Activated gamma-delta T cell treated with Interleukin-2 at 50 U/mL for 16 hours (primary cell): Measurements from ENCODE around the gene FBXO34.
"Not testable (repeated sequence)": the region's sequence is repeated elsewhere in the genome, so short reads cannot be mapped to it uniquely, and the experiment has no call there.

Source experiments
- DNase-seq: peaks from one replicate; pipeline ENCODE4 v3.0.0-alpha.2; 2020

FBXO34 gene

DNA sequence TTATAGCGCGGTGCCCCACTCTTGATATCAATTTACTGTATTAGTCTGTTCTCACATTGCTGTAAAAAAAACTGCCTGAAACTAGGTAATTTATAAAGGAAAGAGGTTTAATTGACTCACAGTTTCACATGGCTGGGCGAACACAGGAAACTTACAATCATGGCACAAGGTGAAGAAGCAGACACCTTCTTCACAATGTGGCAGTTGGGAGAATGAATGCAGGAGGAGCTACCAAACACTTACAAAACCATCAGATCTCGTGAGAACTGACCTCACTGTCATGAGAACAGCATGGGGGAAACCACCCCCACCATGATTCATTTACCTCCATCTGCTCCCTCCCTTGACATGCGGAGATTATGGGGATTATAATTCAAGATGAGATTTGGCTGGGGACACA, 42.3 kb downstream of the FBXO34 start:
- DNase-seq: no peak

DNA sequence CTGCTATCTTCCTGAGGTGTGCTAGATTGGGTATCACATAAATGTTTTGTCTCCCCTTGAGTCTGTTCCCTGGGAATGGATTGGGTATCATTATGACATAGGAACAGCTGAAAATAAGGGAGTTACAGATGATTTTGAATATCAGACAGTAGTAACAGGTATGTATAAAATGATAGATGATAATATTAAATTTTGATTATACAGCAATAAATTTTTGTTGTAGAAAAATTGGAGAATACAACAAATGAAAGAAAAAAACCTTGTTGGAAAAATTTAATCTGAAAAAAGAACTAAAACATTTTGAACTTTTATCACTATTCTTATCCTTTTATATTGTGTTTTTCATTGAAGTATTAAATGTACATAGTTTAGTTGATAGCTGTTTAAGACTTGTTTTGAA, 43.2 kb downstream of the FBXO34 start:
- DNase-seq: no peak

- no peak for DNase-seq
Observed at GRCh38 chr14:55316564-55316963, 45.3 kb downstream of the FBXO34 start.

DNA sequence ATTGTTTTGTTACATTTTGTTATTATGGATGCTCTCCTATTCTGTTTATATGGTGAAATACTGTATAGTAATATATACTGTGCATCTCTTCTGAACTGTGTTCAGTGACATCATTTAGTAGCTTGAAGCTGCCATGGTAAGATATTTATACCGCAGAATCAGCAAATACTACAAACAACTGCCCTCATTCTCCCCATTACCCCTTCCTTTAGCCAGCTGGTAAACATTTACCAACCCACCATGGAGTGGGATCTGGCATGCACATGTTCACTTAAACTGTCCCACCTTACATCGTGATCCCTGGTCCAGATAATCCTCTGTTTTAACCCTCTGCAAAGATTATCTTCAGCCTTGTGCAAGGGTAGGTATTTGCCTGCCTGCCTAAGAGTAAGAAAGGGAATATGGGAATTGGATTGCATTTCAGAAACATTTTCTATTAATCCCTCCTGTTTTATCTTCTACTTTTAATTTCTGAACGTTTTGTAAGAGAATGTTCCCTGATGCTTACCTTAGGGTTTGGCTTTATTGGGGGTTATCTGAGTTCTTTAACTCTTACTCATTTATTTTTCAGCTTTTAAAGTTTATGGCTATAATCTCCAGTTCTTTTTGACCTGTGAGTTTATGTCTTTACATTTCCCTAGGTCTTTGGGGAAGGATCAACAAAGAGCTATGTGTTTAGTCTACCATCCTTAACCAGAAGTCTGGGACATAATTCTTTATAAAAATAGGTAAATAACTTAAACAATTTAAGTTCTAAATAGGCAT, 46.5 kb downstream of the FBXO34 start:
- no peak for DNase-seq

GRCh38 chr14:55318694-55319093, 47.5 kb downstream of the FBXO34 start:
- DNase-seq: no peak

DNA sequence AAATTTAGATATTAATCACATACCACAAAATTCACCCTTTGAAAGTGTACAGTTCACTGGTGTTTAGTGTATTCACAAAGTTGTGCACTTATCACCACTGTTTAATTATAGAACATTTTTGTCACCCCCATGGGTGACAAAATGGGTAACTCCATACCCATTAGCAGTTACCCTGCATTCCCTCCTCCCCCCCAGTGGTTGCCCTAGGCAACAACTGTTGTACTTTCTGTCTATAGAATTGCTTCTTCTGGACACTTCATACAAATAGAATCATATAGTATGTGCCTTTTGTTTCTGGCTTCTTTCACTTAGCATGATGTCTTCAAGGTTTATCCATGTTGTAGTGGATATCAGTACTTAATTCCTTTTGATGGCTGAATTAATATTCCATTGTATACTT, 52.7 kb downstream of the FBXO34 start:
- DNase-seq: no peak

DNA sequence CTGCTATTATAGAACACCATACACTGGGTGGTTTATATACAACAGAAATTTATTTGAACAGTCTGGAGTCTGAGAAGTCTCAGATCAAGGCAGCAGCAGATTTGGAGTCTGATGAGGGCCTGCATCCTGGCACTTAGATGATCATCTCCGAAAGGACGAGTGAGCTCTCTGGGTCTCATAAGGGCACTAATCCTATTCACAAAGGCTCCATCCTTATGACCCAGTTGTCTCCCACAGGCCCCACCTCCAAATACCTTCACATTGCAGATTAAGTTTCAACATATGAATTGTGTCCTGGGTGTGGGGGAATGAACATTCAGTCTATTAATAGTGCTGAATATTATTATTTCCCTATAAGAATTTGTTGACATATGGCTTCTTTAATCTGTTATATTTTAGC, 53.6 kb downstream of the FBXO34 start:
- DNase-seq: no peak

DNA sequence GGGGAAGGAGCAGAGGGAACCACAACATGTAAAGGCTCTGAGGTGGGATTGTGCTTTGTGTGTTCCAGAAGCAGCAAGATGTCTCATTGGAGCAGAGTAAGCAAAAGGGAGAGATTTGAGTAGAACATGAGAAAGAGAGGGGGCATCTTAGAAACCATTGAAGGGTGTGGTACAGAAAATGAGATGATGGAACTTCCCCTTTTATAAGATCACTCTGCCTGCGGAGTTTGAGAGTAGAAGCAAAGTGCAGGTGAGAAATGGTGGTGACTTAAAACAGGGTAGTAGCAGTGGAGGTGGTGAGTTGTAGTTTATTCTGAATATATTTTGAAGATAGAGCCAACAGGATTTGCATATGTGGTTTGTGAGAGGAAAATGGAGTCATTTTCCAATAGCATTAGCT, 56.0 kb downstream of the FBXO34 start:
- no peak for DNase-seq

GRCh38 chr14:55328317-55328716, 57.1 kb downstream of the FBXO34 start:
- no peak for DNase-seq

DNA sequence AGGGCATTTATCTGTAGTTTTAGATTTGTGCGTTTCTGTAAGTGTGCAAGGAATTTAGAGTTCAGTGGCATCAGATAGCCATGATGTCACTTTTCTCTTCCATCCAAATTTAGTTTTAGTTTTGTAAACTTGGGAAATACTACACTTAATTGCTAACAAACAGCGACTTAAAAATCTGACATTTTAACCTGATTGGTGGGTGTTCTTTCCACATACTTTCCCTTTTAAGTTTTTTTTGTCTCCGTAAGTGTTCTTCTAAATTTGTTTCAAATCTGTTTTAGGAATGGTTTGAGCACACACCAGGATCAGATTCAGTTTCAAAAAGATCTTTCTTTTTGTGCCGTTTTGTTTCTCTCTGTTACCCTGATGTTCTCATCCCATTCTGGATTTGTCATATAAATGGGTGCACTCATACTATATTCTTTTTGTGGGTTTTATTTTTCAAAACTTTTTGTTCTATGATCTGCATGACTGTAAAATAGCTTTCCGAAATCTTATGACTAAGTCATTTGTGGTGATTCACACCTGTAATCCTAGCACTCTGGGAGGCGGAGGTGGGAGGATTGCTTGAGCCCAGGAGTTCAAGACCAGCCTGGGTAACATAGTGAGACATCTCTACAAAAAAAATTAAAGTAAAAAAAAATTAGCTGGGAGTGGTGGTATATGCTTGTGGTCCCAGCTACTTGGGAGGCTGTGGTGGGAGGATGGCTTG, 58.9 kb downstream of the FBXO34 start:
- DNase-seq: no peak

- DNase-seq: no peak
Observed at GRCh38 chr14:55332654-55333570, 61.7 kb downstream of the FBXO34 start.

DNA sequence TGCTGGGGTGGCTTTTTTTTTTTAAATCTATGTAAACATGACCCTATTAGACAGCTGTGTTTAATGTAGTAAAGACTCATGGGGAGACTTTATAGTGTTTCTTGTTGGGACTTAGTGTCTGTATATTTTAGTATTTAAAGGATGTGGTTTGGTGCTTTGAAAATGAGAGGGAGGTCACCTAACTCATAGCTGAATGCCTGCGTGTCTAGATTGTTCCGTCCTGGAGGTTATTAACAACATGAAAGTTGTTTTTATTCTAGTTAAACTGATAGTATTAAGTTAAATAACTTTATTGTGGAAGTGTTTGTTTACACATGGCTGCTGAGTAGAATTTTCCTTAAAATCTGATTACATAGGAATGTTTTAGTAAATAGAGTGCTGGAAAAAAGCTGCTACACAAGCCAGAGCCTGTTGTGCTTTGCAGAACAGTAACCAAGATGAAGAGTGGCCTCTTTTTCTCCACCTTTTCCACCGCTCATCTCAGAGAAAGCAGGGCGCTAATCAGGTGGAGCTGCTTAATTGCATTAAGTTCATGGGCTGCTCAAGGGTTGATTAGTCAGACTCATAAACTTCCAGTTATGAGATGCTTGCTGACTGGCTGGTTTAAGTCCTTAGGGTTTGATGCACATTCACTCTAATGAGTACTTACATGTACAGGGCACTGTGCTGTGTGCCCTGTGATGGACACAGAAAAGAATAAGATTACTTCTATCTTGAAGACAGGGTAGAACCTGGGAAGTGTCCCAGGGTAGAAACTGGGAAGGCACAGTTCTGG, 62.7 kb downstream of the FBXO34 start:
- DNase-seq: no peak

GRCh38 chr14:55336162-55336561, 64.9 kb downstream of the FBXO34 start:
- peak; percentile 19 for DNase-seq

DNA sequence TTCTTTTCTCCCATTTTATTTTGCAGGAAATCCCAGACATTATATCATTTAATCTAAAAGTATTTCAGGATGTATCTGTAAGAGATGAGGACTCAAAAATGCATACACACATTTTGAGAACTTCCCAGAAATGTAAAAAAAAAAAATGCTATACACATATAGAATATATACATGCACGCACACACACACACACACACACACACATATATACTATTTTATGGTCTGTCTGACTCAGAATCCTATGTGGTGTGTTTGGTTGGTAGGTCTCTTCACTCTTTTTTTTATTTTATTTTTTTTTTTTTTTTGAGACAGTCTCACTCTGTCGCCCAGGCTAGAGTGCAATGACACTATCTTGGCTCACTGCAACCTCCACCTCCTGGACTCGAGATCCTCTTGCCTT, 65.5 kb downstream of the FBXO34 start:
- DNase-seq: no peak

DNA sequence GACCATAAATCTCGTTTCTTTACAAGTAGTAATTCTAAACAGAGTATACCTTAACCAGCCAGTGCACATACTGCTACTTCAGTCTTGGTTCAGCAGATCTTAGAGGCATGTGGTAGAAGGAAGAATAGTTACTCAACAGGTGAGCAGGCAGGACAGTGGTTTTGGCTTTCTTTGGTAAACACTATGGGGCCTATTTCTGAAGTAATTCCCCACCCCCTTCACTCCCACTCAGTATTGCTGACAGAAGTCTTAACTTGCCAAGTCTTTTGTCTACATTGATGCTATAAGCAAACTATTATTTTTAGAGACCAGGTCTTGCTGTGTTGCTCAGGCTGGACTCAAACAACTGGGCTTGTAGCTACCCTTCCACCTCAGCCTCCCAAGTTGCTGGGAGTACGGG, 68.5 kb downstream of the FBXO34 start:
- no peak for DNase-seq

DNA sequence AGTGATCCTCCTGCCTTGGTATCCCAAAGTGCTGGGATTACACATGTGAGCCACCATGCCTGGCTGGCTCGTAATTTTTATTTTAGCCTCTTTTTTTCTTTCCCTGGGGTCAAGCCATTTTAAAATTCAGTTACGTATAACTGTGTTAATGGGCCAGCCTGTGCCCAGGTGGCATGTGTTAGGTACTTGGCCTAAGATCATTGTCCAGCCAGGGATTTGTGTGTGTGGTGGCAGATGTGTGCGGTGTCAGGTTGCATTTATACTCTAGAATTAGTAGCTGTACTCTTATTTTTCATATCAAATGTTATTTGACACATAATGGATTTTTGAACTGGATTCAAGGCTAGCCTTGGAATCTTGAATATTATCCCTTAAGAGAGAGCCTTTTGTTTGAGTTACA, 69.3 kb downstream of the FBXO34 start:
- DNase-seq: no peak

DNA sequence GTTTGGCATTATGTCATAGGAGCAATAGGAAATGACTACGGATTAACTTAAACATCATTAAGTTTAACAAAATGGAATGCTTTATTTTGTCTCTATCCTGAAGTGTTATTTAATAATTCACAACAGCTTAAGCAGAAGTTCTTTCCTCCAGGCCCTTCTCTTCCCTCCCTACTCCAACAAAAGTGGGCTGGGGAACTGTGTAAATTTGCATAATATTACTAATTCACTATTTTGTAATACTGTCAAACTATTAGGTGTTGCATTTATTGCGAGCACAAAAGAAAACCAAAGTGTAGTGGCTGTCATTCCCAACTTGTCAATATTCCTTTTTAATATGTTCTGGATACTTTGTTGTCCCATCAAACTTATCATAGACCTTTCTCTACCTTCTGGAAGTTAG, 70.6 kb downstream of the FBXO34 start:
- no peak for DNase-seq

DNA sequence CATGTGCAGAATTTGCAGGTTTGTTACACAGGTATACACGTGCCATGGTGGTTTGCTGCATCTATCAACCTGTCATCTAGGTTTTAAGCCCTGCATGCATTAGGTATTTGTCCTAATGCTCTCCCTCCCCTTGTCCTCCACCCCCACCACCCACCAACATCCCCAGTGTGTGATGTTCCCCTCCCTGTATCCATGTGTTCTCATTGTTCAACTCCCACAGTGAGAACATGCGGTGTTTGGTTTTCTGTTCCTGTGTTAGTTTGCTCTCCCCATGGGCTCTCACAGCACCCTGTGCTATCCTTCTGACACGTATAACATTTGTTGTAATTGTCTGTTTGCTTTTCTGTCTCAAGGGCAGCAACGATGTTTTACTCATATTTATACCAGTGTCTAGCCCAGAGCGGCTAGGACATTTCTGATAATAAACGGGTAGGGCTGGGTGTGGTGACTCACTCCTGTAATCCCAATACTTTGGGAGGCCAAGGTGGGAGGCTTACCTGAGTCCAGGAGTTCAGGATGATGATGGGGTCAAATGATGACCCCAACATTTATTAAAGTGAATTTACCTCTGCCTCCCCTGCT, 73.5 kb downstream of the FBXO34 start:
- not testable (repeated sequence) for DNase-seq

DNA sequence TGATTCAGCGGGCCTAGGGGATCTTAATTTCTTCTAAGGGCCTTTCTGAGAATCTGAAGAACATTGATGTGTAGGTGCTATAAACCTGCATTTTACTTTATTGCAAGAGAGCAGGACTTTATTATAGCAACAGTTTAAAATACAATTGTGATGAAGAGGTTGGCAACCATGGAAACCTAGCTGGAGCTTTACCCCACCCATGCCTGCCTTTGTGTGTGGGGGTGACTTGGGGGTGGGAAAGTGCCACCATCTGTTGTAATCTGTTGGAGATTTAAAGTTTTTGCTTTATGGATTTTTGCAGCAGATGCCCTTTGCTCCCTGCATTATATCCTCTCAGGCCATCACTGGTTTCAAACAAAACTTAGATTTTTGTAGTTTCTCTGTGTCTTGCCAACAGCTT, 75.8 kb downstream of the FBXO34 start:
- no peak for DNase-seq

DNA sequence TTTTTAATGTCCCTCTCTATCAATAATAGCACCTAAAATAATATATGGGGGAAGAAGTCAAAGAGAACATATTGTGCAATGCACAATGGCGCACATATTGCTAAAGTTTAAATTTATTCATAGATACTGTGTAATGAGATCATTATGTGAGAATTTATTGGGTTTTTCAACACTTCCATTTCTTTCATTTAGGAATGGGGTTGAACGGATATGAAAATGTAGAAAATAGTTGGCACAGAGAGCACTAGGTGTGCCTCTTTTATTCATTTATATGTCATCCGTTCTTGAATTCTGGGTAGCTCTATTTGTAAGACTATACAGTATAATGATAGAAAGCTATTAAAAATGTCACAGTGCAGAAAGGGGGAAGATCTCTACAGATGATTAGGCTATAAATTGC, 76.5 kb downstream of the FBXO34 start:
- no peak for DNase-seq

DNA sequence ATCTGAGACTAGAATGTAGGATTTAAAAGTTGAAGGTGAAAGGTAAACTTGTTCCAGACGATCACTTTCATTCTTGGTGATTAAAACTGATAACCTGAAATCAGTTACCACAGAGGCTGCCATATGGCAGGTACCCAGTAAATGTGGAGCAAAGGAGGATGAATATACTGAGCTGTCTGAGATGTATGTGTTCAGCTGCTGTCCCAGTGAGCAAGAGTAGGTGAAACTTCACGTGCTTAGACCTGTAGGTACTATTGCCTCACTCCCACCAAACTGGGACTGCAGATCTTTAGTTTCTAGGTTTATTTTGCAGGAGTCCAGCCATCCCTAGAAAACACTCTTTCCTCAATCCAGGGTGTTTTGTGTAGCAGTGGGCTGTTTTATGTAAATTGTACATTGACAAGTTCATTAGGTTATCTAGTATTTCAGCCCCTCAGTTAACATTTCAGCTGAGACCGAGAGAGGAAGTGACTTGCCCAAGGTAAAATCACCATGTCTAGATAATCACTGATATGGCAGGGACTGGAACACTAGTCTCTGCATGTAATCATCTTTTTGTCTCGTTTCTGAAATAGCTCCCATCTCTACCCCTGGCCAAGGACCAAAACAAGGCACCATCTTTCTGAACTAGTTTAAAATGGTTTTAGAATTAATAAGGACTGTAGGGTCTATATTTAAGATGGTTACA, 77.7 kb downstream of the FBXO34 start:
- DNase-seq: no peak

- DNase-seq: no peak
Observed at GRCh38 chr14:55349565-55349964, 78.3 kb downstream of the FBXO34 start.
